GM19324 (cell line): Measurements from ENCODE around the gene HIGD1A.

Source experiments
- ATAC-seq: cut with Tn5 transposase; IDR thresholded peaks from one replicate; pipeline ENCODE4 v1.9.1; 2021; ENCODE audit warnings: mild to moderate bottlenecking, moderate library complexity; ENCODE audit not compliant: unreplicated experiment, low FRiP score

The HIGD1A gene

GRCh38 chr3:42801784-42802183 is 2.5 kb downstream of the HIGD1A start:
- no peak for ATAC-seq

- no peak for ATAC-seq
Observed at GRCh38 chr3:42801048-42801620, 3.2 kb downstream of the HIGD1A start.

GRCh38 chr3:42800251-42800650 is 4.0 kb downstream of the HIGD1A start:
- no peak for ATAC-seq

- ATAC-seq, result no peak
Observed at GRCh38 chr3:42799376-42799775, 4.9 kb downstream of the HIGD1A start.

GRCh38 chr3:42796332-42796885 is 7.9 kb downstream of the HIGD1A start:
- ATAC-seq, result no peak

GRCh38 chr3:42795621-42796181 is 8.6 kb downstream of the HIGD1A start:
- ATAC-seq, result no peak

- no peak for ATAC-seq
Observed at GRCh38 chr3:42790714-42791229, 13.5 kb downstream of the HIGD1A start.

GRCh38 chr3:42786631-42787030 is 17.7 kb downstream of the HIGD1A start:
- ATAC-seq, result no peak

GRCh38 chr3:42786212-42786611 is 18.1 kb downstream of the HIGD1A start:
- ATAC-seq, result no peak

GRCh38 chr3:42780892-42781700 is 23.2 kb downstream of the HIGD1A start:
- no peak for ATAC-seq

GRCh38 chr3:42780398-42780797 is 23.9 kb downstream of the HIGD1A start:
- ATAC-seq, result no peak

GRCh38 chr3:42778644-42779043 is 25.6 kb downstream of the HIGD1A start:
- ATAC-seq, result no peak

- no peak for ATAC-seq
Observed at GRCh38 chr3:42773409-42773751, 30.9 kb downstream of the HIGD1A start.

GRCh38 chr3:42772670-42773408 is 31.5 kb downstream of the HIGD1A start, which contains the start of gene CCDC13:
Gene CCDC13, minus strand, starts transcription at chr3:42773253. Its CDS starts 14,908 bp downstream, at chr3:42758345.
- ATAC-seq, result peak; percentile 96

- no peak for ATAC-seq
Observed at GRCh38 chr3:42771271-42771670, 33.0 kb downstream of the HIGD1A start.

GRCh38 chr3:42769477-42770131 is 34.7 kb downstream of the HIGD1A start:
- no peak for ATAC-seq

GRCh38 chr3:42764561-42765295 is 39.6 kb downstream of the HIGD1A start:
- ATAC-seq, result no peak

GRCh38 chr3:42764115-42764514 is 40.2 kb downstream of the HIGD1A start:
- ATAC-seq, result no peak

- ATAC-seq, result no peak
Observed at GRCh38 chr3:42763021-42763420, 41.3 kb downstream of the HIGD1A start.
